ENCODE measurements around the gene HOXC6.

DNA sequence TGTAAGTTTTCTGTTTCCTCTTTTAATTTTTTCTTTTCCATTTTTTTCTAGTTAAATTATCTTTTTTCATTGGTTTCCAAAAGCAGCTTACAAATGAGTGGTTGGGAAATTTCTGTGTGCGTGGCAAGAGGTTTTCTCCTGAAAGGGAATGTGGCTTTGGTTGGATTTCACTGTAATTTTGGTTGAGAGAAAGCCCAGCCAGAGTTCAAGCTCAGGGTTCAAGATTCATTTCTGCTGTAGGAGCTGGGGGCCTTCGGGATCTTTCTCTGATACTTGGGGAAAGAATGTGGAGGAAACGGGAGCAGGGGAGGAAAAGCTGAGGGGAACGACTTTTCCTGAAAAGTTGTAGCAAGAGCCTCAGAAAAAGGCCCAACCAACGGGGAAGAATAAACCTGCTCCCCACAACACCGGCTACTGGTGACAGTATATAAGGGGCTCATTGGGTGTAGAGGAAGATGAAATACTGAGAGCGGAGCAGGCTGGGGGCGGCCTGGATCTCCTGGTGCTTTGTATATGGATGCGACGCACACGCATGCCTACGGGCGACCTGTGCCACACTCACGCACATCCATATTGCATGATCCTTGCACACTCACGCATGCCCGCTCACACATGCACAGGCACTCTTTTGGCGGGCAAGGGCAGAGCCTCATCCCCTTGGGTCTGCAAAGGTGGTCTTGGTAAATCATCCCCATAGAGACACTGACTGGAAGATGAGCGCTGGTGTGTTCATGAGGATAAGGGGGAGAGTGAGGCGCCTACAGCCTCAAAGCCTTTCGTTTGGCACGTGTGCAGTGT is 41.4 kb upstream of the HOXC6 start:
- TF ChIP-seq POLR2AphosphoS5 (IDR thresholded peaks at IDR 0.05; ENCODE audit: low read depth, low read length) (no peak), POLR2A (IDR thresholded peaks at IDR 0.05; ENCODE audit: low read depth, low read length) (no peak), TAF1 (IDR thresholded peaks at IDR 0.05; ENCODE audit: low read depth, low read length) (no peak)

All from GM12891 (cell line).